Left ventricle myocardium inferior (tissue), 1 donor: ENCODE results near the gene PC. TPM values are rescaled to one million over a fixed set of nuclear protein-coding genes. Genes with fewer than 3 reads are reported as not detected.
A peak's percentile ranks its signal among the peaks of the same experiment; 100 is the strongest.

Experiments used
- DNase-seq: peaks from one replicate; pipeline ENCODE4 v3.0.0-alpha.2; 2020
- H3K27ac ChIP-seq: fragments of 200-600 bp; replicated peaks from 2 replicates; pipeline ENCODE4 v1.8.0; 2021
- H3K27me3 ChIP-seq: fragments of 200-600 bp; 2 replicates; pipeline ENCODE4 v1.8.0; 2021; ENCODE audit warnings: low read depth
- H3K36me3 ChIP-seq: fragments of 200-600 bp; 2 replicates; pipeline ENCODE4 v1.8.0; 2021
- H3K4me1 ChIP-seq: fragments of 200-600 bp; 2 replicates; pipeline ENCODE4 v1.8.0; 2021
- H3K4me3 ChIP-seq: fragments of 200-600 bp; 2 replicates; pipeline ENCODE4 v1.8.0; 2021; ENCODE audit warnings: mild to moderate bottlenecking, moderate library complexity
- H3K9me3 ChIP-seq: fragments of 200-600 bp; replicated peaks from 2 replicates; pipeline ENCODE4 v1.8.0; 2021
- intact Hi-C: fragments of 100-400 bp; cut with micrococcal nuclease; formaldehyde crosslinking; loops from one replicate; pipeline ENCODE4 v1.11.0; 2022
- total RNA-seq: library from RNA; stranded (reverse); fragmentation: NEBNext Ultra II Directional; extraction: Animal tissue kit (Norgen Biotek cat#: 25700); gene quantifications from one replicate; pipeline ENCODE4 v1.2.1, GENCODE V29; 2021
- TF ChIP-seq, protein P1 (sequence below): fragments of 200-600 bp; IDR thresholded peaks from 2 replicates; pipeline ENCODE4 v1.8.0; 2021; ENCODE audit warnings: antibody characterized with exemption, mild to moderate bottlenecking, borderline replicate concordance
- donor health status: DM: no; HTN: yes; CAD: no; lungs with severe emphysema.

PC gene
- total RNA-seq, 1 donor from 2014 or later, result 10.3 TPM

DNA sequence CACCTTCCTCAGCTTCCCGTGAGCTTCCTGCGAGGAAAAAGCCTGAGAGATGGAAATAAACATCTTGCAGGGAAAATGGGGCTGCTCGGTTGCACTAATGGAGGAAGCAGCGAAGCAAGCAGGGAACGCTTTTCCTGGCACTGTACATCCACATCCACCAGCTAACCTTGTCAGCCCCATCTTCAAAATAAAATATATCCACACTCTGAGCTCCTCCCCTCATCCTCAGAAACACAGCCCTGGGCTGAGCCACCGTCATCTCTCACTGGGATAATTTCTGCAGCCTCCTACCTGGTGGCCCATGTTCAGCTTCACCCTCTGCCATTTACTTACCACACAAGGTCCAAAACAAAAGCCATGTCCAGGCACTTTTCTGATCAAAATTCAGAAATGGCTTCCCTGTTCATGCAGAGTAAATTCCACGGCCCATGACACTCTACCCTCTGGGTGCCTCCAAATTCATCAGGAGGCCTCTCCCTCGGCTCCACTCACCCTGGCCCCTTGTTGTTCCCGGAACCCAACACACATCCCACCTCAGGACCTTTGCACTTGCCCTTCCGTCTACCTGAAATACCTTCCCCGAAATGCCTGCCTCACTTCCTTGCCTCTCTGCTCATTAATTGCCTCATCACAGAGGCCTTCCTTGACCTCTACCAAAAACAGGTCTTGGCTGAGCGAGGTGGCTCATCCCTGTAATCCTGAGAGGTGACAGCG lies 29.9 kb upstream of the PC start:
- H3K36me3 ChIP-seq, result no peaks in the 10 kb centered on the region
- TF ChIP-seq, protein P1, sequence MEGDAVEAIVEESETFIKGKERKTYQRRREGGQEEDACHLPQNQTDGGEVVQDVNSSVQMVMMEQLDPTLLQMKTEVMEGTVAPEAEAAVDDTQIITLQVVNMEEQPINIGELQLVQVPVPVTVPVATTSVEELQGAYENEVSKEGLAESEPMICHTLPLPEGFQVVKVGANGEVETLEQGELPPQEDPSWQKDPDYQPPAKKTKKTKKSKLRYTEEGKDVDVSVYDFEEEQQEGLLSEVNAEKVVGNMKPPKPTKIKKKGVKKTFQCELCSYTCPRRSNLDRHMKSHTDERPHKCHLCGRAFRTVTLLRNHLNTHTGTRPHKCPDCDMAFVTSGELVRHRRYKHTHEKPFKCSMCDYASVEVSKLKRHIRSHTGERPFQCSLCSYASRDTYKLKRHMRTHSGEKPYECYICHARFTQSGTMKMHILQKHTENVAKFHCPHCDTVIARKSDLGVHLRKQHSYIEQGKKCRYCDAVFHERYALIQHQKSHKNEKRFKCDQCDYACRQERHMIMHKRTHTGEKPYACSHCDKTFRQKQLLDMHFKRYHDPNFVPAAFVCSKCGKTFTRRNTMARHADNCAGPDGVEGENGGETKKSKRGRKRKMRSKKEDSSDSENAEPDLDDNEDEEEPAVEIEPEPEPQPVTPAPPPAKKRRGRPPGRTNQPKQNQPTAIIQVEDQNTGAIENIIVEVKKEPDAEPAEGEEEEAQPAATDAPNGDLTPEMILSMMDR, result no peak
- H3K27ac ChIP-seq, result no peak overlapping the region
- no peak overlapping the region for H3K4me3 ChIP-seq
- no peaks in the 10 kb centered on the region for H3K9me3 ChIP-seq
- intact Hi-C loops, result no loop called here
- H3K4me1 ChIP-seq, result peaks cover 38% of the 10 kb centered on the region
- peaks cover 2% of the 10 kb centered on the region for H3K27me3 ChIP-seq
- DNase-seq, result no peak

DNA sequence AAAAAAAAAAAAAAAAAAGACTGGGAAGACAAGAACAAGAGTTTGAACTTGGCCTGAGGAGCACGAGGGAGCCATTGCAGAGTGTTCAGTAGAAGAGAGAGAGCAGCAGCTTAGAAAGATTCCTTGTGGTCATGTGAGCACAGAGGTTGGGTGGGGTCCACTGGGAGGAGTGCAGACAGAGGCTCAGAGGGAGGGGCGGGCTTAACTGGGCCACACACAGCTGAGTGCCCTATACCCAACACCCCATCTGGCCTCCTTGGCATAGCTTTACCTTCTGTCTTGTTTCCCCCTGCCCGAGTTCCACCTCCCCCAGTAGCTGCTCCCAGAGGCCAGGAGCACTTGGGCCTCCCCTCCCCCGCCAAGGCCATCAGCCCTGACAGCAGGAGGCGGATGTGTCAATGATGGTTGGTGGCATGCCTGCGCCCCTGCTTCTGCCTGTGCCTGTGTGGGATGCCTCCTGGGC lies 29.0 kb upstream of the PC start:
- Histone ChIP-seq H3K4me1 (peaks cover 43% of the 10 kb centered on the region), H3K27me3 (no peaks in the 10 kb centered on the region), H3K4me3 (no peak overlapping the region), H3K36me3 (no peaks in the 10 kb centered on the region), H3K9me3 (no peaks in the 10 kb centered on the region), H3K27ac (no peak overlapping the region)
- intact Hi-C loops, result no loop called here
- peak; percentile 19 for DNase-seq
- TF ChIP-seq, protein P1, result no peak

DNA sequence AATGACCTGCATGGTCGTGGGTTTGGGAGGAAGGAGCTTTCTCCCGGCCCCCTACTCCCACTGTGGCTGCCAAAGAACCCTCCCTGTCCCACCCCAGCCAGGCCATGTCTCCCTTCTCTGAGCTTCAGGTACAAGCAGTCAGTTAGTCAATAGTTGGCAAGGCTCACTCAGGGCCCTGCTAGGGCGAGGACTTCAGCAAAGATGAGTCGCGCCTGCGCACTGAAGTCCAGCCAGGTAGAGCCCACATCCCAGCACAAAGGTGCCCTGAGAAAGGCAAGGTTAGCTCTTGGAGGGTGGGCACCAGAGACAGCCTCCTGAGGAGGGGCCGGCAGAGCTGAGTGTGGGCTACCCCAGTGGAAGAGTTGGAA lies 28.0 kb upstream of the PC start:
- Histone ChIP-seq H3K36me3 (no peaks in the 10 kb centered on the region), H3K9me3 (no peaks in the 10 kb centered on the region), H3K4me3 (no peak overlapping the region), H3K4me1 (peaks cover 53% of the 10 kb centered on the region), H3K27me3 (no peaks in the 10 kb centered on the region), H3K27ac (peak overlapping the region; percentile 49)
- TF ChIP-seq, protein P1, result no peak
- no peak for DNase-seq
- intact Hi-C loops, result no loop called here

DNA sequence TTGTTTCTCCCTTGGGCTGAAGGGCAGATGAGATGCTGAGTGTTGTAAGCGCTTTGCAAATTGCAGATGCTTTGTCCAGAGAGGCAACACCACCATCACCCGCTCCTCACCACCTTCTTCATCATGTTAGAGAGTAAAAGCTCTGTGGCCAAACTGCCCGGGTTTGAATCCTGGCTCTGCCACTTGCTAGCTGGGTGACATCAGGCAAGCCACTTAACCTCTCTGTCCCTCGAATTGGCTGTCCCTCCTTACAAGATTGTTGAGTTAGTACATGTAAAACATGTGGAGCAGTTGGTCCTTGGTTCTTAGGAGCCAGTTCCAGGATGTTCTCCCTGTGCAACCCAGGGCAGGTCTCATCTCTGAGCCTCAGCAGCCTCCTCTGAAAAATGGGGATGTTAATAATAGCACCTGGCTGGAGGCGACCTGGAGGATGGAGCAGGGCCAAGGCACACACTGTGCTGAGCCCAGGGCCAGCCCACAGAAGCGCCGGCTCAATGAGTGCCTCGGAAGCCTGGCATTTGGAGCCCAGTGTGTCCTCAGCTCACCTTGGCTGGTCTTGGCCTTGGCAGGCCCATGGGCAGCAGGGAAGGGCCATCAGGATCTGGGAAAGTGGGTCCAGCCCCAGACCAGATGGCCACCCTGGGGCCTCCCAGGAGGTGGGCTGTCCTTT lies 27.5 kb upstream of the PC start:
- intact Hi-C loops, result no loop called here
- no peaks in the 10 kb centered on the region for H3K9me3 ChIP-seq
- H3K27me3 ChIP-seq, result no peaks in the 10 kb centered on the region
- H3K4me3 ChIP-seq, result no peak overlapping the region
- H3K4me1 ChIP-seq, result peaks cover 53% of the 10 kb centered on the region
- H3K27ac ChIP-seq, result peak overlapping the region; percentile 49
- TF ChIP-seq, protein P1, result no peak
- H3K36me3 ChIP-seq, result no peaks in the 10 kb centered on the region
- peak; percentile 74 for DNase-seq

DNA sequence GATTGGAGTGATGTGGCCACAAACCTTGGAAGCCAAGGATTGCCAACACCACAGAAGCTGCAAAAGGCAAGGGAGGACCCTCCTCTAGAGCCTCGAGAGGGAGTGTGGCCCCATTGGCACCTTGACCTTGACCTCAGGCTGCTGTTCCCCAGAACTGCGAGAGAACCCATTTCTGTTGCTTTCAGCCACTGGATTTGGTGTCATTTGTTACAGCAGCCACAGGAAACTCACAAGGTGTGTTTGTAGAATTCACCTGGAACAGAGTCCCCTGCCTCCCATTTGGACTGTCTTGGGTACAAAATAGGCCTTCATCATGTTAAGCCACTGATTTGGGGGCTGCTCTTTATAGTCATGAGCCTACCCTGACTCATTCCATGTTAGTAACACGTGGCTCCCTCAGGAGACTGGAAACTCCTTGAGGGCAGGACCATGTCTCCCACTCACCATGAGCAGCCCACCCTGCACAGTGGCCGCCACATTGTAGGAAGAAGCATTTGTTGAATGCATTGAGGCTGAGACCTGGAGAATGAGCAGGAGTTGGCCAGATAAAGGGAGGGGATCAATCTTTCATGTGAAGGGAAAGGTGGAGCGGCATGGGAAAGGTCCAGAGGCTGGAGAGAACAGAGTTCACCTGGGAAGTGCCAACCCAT lies 25.2 kb upstream of the PC start:
- H3K9me3 ChIP-seq, result peaks cover 14% of the 10 kb centered on the region
- TF ChIP-seq, protein P1, result no peak
- no peak overlapping the region for H3K4me3 ChIP-seq
- no peaks in the 10 kb centered on the region for H3K27me3 ChIP-seq
- peaks cover 3% of the 10 kb centered on the region for H3K36me3 ChIP-seq
- intact Hi-C loops, result no loop called here
- peaks cover 53% of the 10 kb centered on the region for H3K4me1 ChIP-seq
- no peak overlapping the region for H3K27ac ChIP-seq
- no peak for DNase-seq
